DND-41 (cell line): ENCODE data around the gene EPHA10.
A peak's percentile ranks its signal among the peaks of the same experiment; 100 is the strongest.

ENCODE experiments used
- ATAC-seq: fragments of 200-7000 bp; cut with Tn5 transposase; 3 replicates; pipeline ENCODE4 v1.9.1; 2021; ENCODE audit warnings: low read depth; ENCODE audit not compliant: insufficient read depth
- DNase-seq: peaks from one replicate; pipeline ENCODE4 v3.0.0-alpha.2; 2020
- H2AFZ ChIP-seq: 2 replicates; pipeline ENCODE4 v1.6.0; 2012; ENCODE audit warnings: low read depth, low read length
- H3K27ac ChIP-seq: 2 replicates; pipeline ENCODE4 v1.5.1; 2012; ENCODE audit warnings: low read length, inconsistent platforms
- H3K27me3 ChIP-seq: fragments of 200-600 bp; sonication (generic); 2 replicates; pipeline ENCODE4 v1.6.0; 2012; ENCODE audit warnings: low read length, mild to moderate bottlenecking, inconsistent platforms; ENCODE audit not compliant: insufficient read depth, poor library complexity
- H3K36me3 ChIP-seq: 2 replicates; pipeline ENCODE4 v1.5.1; 2012; ENCODE audit warnings: low read length, inconsistent platforms; ENCODE audit not compliant: insufficient read depth
- H3K4me1 ChIP-seq: 2 replicates; pipeline ENCODE4 v1.5.1; 2012; ENCODE audit warnings: mild to moderate bottlenecking, low read length; ENCODE audit not compliant: insufficient read depth
- H3K4me2 ChIP-seq: 2 replicates; pipeline ENCODE4 v1.6.0; 2012; ENCODE audit warnings: mild to moderate bottlenecking, moderate library complexity, low read length, inconsistent platforms; ENCODE audit not compliant: insufficient read depth
- H3K4me3 ChIP-seq, 2 experiments: fragments of 200-600 bp in 1 of 2; shearing (Covaris generic) in 1 of 2; 2 replicates each; pipeline ENCODE4 v1.5.1; 2012 to 2016; ENCODE audit warnings: inconsistent platforms in 2 of 2, low read length in 2 of 2, mild to moderate bottlenecking in 2 of 2, low read depth in 1 of 2, moderate library complexity in 1 of 2
- H3K79me2 ChIP-seq: 2 replicates; pipeline ENCODE4 v1.6.0; 2012; ENCODE audit warnings: low read length, inconsistent platforms; ENCODE audit not compliant: insufficient read depth
- H3K9ac ChIP-seq: 2 replicates; pipeline ENCODE4 v1.6.0; 2012; ENCODE audit warnings: low read depth, mild to moderate bottlenecking, inconsistent platforms, low read length, moderate library complexity
- H3K9me3 ChIP-seq: 2 replicates; pipeline ENCODE4 v1.5.1; 2012; ENCODE audit warnings: low read length, moderate library complexity, mild to moderate bottlenecking, inconsistent platforms; ENCODE audit not compliant: insufficient read depth, severe bottlenecking
- H4K20me1 ChIP-seq: 2 replicates; pipeline ENCODE4 v1.6.0; 2012; ENCODE audit warnings: low read length; ENCODE audit not compliant: insufficient read depth
- CTCF ChIP-seq: IDR thresholded peaks from 2 replicates; pipeline ENCODE4 v1.5.1; 2012; ENCODE audit warnings: borderline replicate concordance, low read length, moderate library complexity, mild to moderate bottlenecking; ENCODE audit not compliant: poor library complexity, severe bottlenecking; ENCODE audit errors: extremely low read depth
- EZH2 ChIP-seq: IDR thresholded peaks from 3 replicates; pipeline ENCODE4 v1.6.1; 2012; ENCODE audit warnings: borderline replicate concordance, low read depth, mild to moderate bottlenecking, moderate library complexity, low read length, inconsistent platforms; ENCODE audit not compliant: severe bottlenecking

Gene EPHA10

GRCh38 chr1:37793773-37794371 lies 29.0 kb upstream of the EPHA10 start, which contains the start of gene MANEAL:
MANEAL (plus strand) TSS chr1:37793847; CDS start chr1:37794183, 336 bp downstream.
- Histone ChIP-seq H3K36me3 (peaks cover 30% of the 10 kb centered on the region), H2AFZ (peak within 1 kb of the TSS; percentile 99), H3K27ac (peak within 1 kb of the TSS; percentile 93)

GRCh38 chr1:37792943-37793686 lies 28.2 kb upstream of the EPHA10 start:
- peak overlapping the region in 1 of 2 experiments; percentile 97; a peak in 2 of 4 replicates for H3K4me3 ChIP-seq
- peaks cover 20% of the 10 kb centered on the region; the same call in 1 of the 2 replicates for H4K20me1 ChIP-seq
- ATAC-seq (no peak; the same call in 2 of the 3 replicates), DNase-seq (no peak)
- peaks cover 33% of the 10 kb centered on the region for H3K79me2 ChIP-seq
- H2AFZ ChIP-seq = peak overlapping the region; percentile 83
- H3K27me3 ChIP-seq = peaks cover under 1% of the 10 kb centered on the region
- no peak overlapping the region for H3K27ac ChIP-seq
- no peak for TF ChIP-seq EZH2
- no peak for TF ChIP-seq CTCF
- peak overlapping the region; percentile 99 for H3K4me2 ChIP-seq
- peaks cover 30% of the 10 kb centered on the region for H3K4me1 ChIP-seq
- peaks cover 23% of the 10 kb centered on the region for H3K36me3 ChIP-seq
- H3K9me3 ChIP-seq = no peaks in the 10 kb centered on the region
- H3K9ac ChIP-seq = peak overlapping the region; percentile 98

More at GRCh38 chr1:37793773-37794371, 29.0 kb upstream of the EPHA10 start, which contains the start of gene MANEAL:
- H3K9me3 ChIP-seq = no peaks in the 10 kb centered on the region
- H3K4me3 ChIP-seq = peak within 1 kb of the TSS; percentile 78 to 97; a peak in 3 of 4 replicates
- H3K79me2 ChIP-seq = peaks cover 33% of the 10 kb centered on the region
- ATAC-seq = peak; percentile 76
- peak within 1 kb of the TSS; percentile 98 for H3K9ac ChIP-seq
- DNase-seq = peak; percentile 59
- peaks cover 30% of the 10 kb centered on the region for H3K4me1 ChIP-seq
- no peak for TF ChIP-seq EZH2
- no peak for TF ChIP-seq CTCF
- peak within 1 kb of the TSS; percentile 99 for H3K4me2 ChIP-seq
- no peaks in the 10 kb centered on the region for H3K27me3 ChIP-seq
- peaks cover 20% of the 10 kb centered on the region; the same call in 1 of the 2 replicates for H4K20me1 ChIP-seq

- H3K36me3 ChIP-seq = no peaks in the 10 kb centered on the region
- TF ChIP-seq CTCF (no peak), EZH2 (no peak)
- no peak overlapping the region for H3K9ac ChIP-seq
Observed at GRCh38 chr1:37782491-37782890, 17.6 kb upstream of the EPHA10 start.

More at GRCh38 chr1:37782491-37782890, 17.6 kb upstream of the EPHA10 start:
- H3K27me3 ChIP-seq = peaks cover 4% of the 10 kb centered on the region
- H3K9me3 ChIP-seq = no peaks in the 10 kb centered on the region
- H3K27ac ChIP-seq = no peak overlapping the region
- no peaks in the 10 kb centered on the region for H4K20me1 ChIP-seq
- H3K4me3 ChIP-seq = no peak overlapping the region
- no peaks in the 10 kb centered on the region for H3K4me1 ChIP-seq
- no peak overlapping the region for H2AFZ ChIP-seq
- ATAC-seq (no peak), DNase-seq (no peak)
- no peaks in the 10 kb centered on the region for H3K79me2 ChIP-seq
- no peak overlapping the region for H3K4me2 ChIP-seq
